Stimulated activated naive CD8-positive, alpha-beta T cell treated with anti-CD3 and anti-CD28 coated beads, Interleukin-15, Interleukin-2, amounts not matched to agents 100 ng/mL and 50 ng/mL, for 24 hours (primary cell): ENCODE results near the gene GTPBP1.
A peak's percentile ranks its signal among the peaks of the same experiment; 100 is the strongest.

Experiments used
- H3K27ac Mint-ChIP-seq: one replicate; pipeline ENCODE4 v1.8.0; 2021; ENCODE audit warnings: mild to moderate bottlenecking, mixed read lengths
- H3K27me3 Mint-ChIP-seq: one replicate; pipeline ENCODE4 v1.8.0; 2021; ENCODE audit warnings: mixed read lengths
- H3K36me3 Mint-ChIP-seq: one replicate; pipeline ENCODE4 v1.8.0; 2021; ENCODE audit warnings: low read depth, mixed read lengths
- H3K4me1 Mint-ChIP-seq: one replicate; pipeline ENCODE4 v1.8.0; 2021; ENCODE audit warnings: low read depth, mixed read lengths
- H3K4me3 Mint-ChIP-seq: one replicate; pipeline ENCODE4 v1.8.0; 2021; ENCODE audit warnings: mild to moderate bottlenecking, mixed read lengths
- H3K9me3 Mint-ChIP-seq: one replicate; pipeline ENCODE4 v1.8.0; 2021; ENCODE audit warnings: mixed read lengths

GTPBP1 gene

DNA sequence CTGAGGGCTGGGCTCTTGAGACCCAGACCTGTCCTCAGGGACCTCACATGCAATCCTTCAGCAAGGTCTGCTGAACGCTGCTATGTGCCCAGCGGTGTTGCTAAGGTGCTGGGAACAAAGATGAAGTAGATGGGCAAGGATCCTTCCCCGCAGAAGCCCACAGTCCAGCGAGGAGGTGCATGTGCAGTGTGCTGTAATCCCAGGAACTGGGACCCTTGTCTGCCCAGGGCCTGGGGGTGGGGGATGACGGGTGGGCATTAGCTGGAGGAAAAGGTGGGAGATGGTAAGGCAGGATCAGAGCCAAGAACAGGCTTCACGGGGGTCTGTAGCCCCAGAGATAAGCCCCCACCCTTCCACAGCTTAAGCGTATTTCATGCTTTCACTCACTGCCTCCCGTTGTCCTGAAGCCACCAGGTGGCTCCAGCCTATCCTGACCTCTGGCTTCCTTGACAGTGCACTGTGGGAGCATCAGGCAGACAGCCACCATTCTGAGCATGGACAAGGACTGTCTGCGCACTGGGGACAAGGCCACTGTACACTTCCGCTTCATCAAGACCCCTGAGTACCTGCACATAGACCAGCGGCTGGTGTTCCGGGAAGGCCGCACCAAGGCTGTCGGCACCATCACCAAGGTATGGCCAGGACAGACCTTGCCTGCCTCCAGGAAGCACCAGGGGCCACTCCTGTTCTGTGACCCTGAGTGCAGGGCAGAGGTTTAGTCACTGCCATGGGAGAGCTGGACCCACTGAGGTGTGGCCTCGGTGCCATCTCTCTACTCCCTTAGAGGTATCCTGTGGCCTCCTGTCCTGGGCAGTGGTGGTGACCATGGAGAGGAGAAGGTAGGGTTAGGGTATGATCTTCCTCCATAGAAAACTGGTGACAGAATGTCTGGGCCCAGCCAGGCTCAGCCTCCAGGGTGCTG, 22.0 kb downstream of the GTPBP1 start:
- Mint-ChIP-seq H3K9me3 (no peaks in the 10 kb centered on the region), H3K27ac (no peak overlapping the region), H3K36me3 (peaks cover 65% of the 10 kb centered on the region), H3K4me3 (no peak overlapping the region), H3K27me3 (no peaks in the 10 kb centered on the region), H3K4me1 (no peaks in the 10 kb centered on the region)

DNA sequence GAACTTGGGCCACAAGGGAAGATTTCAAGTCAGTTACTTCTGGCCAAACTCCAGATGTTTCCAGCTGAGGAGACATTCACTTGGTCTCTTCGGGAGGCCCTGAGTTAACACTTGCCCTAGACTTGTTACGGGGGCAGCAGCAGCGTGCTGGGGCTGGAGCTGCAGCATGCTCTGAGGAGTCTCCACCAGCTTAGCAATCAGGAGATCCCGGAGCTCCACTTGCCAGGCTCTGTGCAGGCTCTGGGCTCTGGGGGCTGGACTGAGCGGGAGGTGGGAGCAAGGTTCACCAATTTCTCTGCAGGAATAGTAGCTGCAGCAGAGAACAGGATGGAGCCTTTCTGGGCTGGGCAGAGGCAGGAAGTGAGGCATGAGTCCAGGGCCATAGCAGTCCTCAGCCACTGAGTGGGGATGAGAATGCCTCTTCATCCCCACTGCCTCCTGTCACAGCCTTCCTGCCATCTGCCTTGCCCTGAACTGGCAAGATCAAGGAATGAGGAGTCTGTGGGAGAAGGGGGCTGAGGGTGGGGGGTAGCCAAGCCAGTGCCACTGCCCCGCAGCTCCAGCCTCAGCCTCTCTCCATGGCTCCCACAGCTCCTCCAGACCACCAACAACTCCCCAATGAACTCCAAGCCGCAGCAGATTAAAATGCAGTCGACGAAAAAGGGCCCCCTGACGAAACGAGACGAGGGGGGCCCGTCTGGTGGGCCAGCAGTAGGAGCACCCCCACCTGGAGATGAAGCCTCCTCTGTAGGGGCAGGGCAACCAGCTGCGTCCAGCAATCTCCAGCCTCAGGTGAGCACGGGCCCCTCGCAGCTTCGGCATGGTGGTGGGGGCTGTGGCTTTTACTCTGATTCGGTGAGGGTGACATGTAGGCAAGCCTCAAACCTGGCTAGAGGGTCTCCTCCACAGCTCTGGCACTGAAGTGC, 23.4 kb downstream of the GTPBP1 start:
- Mint-ChIP-seq H3K27ac (no peak overlapping the region), H3K36me3 (peaks cover 63% of the 10 kb centered on the region), H3K4me3 (no peak overlapping the region), H3K27me3 (no peaks in the 10 kb centered on the region), H3K4me1 (peaks cover 9% of the 10 kb centered on the region), H3K9me3 (no peaks in the 10 kb centered on the region)

DNA sequence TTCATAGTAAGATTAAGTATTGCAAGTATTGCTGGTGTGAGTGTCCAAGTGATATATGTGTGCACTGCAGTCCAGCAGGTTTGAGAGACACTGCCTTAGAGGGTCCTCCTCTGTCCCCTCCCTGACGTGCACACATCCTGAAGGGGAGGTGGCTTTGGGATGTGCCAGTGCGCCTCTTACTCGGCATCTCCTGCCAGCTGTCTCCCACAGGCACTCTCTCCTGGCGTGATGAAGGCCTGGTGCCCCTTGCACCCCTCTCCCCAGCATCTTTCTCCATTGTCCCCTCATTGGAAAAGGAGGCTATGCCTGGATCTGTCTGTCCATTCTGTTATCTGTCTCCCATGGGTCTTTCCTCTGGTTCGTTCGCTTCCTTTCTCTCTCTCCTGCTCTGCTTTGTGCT, 24.2 kb downstream of the GTPBP1 start:
- H3K36me3 Mint-ChIP-seq = peaks cover 62% of the 10 kb centered on the region
- H3K9me3 Mint-ChIP-seq = no peaks in the 10 kb centered on the region
- no peak overlapping the region for H3K4me3 Mint-ChIP-seq
- H3K27me3 Mint-ChIP-seq = no peaks in the 10 kb centered on the region
- H3K27ac Mint-ChIP-seq = no peak overlapping the region
- H3K4me1 Mint-ChIP-seq = peaks cover 16% of the 10 kb centered on the region

DNA sequence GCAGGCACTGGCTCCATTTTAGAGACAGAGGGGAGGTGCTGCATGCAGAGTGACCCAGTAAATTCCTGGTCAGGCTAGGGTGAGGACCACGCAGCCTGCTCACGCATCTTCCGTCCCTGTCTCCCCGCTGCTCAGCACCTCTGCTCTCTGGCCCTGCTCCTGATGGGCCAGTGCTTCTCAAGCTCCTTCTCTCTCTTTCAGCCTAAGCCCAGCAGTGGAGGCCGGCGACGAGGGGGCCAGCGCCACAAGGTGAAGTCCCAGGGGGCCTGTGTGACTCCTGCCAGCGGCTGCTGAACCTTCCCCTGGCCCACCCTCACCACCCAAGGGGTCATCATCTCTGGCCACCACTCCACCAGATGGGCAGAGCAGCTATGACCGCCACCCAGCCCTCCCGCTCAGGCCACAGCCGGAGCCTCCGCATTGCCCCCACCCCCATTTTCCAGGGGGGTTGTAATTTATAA, 24.7 kb downstream of the GTPBP1 start:
- Mint-ChIP-seq H3K9me3 (no peaks in the 10 kb centered on the region), H3K36me3 (peaks cover 61% of the 10 kb centered on the region), H3K4me1 (peaks cover 21% of the 10 kb centered on the region), H3K27ac (no peak overlapping the region), H3K27me3 (no peaks in the 10 kb centered on the region), H3K4me3 (no peak overlapping the region)

DNA sequence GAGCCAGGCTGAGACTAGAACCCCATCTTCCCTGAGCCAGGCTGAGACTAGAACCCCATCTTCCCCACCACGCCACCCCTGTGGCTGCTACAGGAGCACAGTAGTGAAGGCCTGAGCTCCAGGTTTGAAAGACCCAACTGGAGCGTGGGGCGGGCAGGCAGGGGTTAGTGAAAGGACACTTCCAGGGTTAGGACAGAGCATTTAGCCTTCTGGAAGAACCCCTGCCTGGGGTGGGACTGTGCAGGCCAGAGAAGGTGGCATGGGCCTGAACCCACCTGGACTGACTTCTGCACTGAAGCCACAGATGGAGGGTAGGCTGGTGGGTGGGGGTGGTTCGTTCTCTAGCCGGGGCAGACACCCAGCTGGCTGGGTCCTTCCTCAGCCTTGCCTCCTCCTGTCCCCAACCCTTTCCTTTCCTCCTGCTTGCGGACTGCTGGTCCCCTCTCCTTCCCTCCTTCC, 26.0 kb downstream of the GTPBP1 start:
- H3K4me1 Mint-ChIP-seq = peaks cover 29% of the 10 kb centered on the region
- H3K36me3 Mint-ChIP-seq = peaks cover 61% of the 10 kb centered on the region
- no peak overlapping the region for H3K4me3 Mint-ChIP-seq
- H3K9me3 Mint-ChIP-seq = no peaks in the 10 kb centered on the region
- no peaks in the 10 kb centered on the region for H3K27me3 Mint-ChIP-seq
- H3K27ac Mint-ChIP-seq = no peak overlapping the region

DNA sequence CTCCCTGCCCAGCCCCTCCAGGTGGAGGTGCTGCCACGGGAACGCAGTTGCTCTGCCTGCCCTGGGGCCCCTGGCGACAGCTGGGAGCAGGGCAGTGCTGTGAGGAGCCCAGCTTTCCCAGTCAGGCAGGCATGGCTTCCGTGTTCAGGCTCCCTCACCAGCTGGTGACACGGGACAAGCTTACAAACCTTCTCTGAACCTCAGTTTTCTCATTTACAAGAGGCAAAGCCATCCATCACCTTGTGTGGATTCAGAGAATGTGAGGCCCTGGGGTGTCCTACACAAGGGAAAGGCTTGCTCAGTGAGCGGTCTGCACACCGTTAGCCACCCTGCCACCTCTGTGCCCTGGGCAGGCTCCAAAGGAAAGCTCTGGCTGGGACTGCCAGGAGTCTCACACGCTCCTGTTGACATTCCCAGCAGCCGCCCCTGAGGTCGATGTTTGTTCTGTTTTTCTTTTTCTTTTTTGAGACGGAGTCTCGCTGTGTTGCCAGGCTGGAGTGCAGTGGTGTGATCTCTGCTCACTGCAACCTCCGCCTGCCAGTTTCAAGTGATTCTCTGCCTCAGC, 26.6 kb downstream of the GTPBP1 start:
- no peak overlapping the region for H3K27ac Mint-ChIP-seq
- no peaks in the 10 kb centered on the region for H3K27me3 Mint-ChIP-seq
- no peak overlapping the region for H3K4me3 Mint-ChIP-seq
- peaks cover 35% of the 10 kb centered on the region for H3K4me1 Mint-ChIP-seq
- no peaks in the 10 kb centered on the region for H3K9me3 Mint-ChIP-seq
- peaks cover 61% of the 10 kb centered on the region for H3K36me3 Mint-ChIP-seq

DNA sequence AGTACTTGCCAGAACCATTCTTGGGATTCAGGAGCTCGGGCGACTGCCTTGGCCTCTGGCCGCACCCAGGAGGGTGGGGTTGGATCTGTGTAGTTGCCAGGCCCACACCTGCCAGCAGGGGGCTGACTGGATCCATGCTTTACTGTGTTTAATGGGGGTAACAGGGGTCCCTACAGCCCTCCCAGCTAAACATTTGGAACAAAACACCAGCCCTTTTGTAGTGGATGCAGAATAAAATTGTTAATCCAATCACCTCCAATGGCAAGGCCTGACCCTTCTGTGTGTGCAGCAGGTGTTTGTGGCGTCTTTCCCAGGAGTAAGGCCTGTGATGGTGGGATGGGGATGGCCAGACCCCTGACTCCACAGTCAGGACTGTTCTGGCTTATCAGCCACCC, 27.6 kb downstream of the GTPBP1 start:
- peaks cover 63% of the 10 kb centered on the region for H3K36me3 Mint-ChIP-seq
- H3K9me3 Mint-ChIP-seq = no peaks in the 10 kb centered on the region
- H3K27ac Mint-ChIP-seq = peak overlapping the region; percentile 71
- no peak overlapping the region for H3K4me3 Mint-ChIP-seq
- H3K4me1 Mint-ChIP-seq = peaks cover 40% of the 10 kb centered on the region
- H3K27me3 Mint-ChIP-seq = no peaks in the 10 kb centered on the region

DNA sequence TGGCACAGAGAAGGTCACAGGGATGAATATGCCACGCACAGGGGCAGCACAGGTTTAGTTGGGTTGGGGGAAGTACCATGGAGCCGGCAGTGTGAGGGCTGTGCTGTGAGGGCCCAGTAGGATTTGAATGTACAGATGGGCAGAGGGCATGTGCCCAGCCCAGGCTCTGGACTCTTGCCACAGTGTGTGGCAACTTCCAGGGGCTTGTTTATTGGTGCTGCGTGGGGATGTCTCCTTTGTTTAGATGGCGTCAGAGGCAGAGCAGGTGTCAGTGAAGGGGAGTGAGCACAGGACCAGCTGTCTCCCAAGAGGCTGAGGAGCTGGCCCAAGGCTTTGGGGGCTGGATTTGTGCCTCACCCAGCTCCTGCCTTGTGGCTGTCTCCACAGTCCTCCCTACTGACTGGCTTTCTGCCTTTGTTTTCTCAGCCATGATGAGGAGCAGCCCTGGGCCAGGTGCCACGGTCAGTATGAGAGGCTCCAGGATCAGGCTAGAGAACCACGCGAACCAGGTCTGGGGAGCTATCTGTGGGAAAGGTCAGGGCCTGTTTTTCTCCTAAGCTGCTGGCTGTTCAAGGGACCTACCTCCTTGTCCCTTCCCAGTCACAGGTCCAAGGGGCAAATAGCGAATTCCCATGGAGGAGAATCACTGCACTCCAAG, 28.1 kb downstream of the GTPBP1 start:
- H3K4me3 Mint-ChIP-seq = no peak overlapping the region
- H3K27ac Mint-ChIP-seq = peak overlapping the region; percentile 75
- no peaks in the 10 kb centered on the region for H3K27me3 Mint-ChIP-seq
- H3K4me1 Mint-ChIP-seq = peaks cover 40% of the 10 kb centered on the region
- no peaks in the 10 kb centered on the region for H3K9me3 Mint-ChIP-seq
- peaks cover 61% of the 10 kb centered on the region for H3K36me3 Mint-ChIP-seq

DNA sequence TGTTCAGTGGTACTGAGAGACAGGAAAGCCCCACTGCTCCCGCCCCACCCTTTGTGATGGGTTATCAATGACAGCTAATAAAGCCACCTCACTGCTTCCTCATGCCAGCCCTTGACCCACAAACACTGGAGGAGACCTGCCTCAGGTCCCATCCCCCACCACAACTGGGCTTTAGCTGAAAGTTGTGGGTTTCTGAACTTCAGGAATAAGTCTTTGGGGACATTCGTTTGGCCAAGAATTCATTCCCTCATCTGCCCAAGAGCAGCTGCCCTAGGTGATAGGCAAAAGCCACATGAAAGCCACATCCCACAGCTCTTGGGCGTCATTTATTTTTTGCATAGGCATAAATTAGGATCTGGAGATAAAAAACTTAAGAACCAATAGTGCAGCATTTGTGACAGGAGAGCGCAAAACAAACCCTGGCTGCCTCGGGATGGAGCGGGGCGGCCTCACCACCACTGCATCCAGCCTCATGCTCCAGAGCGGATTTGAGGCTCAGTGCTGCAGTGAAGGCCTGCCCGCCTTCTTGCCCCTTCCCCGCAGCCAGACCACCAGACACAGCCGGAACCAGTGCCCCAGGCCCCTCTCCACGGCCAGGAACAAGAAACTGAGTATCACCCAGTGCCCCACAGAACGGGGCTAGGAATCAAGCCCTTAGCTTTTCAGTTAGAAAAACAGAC, 28.8 kb downstream of the GTPBP1 start:
- H3K27me3 Mint-ChIP-seq = no peaks in the 10 kb centered on the region
- peaks cover 62% of the 10 kb centered on the region for H3K36me3 Mint-ChIP-seq
- no peak overlapping the region for H3K4me3 Mint-ChIP-seq
- H3K4me1 Mint-ChIP-seq = peaks cover 40% of the 10 kb centered on the region
- peak overlapping the region; percentile 75 for H3K27ac Mint-ChIP-seq
- no peaks in the 10 kb centered on the region for H3K9me3 Mint-ChIP-seq

DNA sequence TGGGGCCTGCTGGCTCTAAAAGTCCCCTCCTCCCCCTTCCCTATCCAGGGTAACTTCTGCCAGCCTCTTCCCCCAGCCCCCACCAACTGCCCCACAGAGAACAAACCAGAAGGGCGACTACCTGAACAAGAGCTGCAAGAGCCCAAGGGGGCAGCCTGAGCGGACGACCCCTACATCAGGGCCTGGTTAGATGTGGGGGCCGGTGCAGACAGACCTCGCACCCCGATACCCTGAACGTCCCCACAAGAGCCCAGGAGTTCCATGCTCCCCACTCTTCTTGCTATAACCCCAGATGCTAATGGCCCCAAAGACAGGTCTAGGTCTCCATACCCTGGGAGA, 29.4 kb downstream of the GTPBP1 start:
- Mint-ChIP-seq H3K4me3 (no peak overlapping the region), H3K27me3 (no peaks in the 10 kb centered on the region), H3K36me3 (peaks cover 63% of the 10 kb centered on the region), H3K27ac (peak overlapping the region; percentile 50), H3K4me1 (peaks cover 44% of the 10 kb centered on the region), H3K9me3 (no peaks in the 10 kb centered on the region)

DNA sequence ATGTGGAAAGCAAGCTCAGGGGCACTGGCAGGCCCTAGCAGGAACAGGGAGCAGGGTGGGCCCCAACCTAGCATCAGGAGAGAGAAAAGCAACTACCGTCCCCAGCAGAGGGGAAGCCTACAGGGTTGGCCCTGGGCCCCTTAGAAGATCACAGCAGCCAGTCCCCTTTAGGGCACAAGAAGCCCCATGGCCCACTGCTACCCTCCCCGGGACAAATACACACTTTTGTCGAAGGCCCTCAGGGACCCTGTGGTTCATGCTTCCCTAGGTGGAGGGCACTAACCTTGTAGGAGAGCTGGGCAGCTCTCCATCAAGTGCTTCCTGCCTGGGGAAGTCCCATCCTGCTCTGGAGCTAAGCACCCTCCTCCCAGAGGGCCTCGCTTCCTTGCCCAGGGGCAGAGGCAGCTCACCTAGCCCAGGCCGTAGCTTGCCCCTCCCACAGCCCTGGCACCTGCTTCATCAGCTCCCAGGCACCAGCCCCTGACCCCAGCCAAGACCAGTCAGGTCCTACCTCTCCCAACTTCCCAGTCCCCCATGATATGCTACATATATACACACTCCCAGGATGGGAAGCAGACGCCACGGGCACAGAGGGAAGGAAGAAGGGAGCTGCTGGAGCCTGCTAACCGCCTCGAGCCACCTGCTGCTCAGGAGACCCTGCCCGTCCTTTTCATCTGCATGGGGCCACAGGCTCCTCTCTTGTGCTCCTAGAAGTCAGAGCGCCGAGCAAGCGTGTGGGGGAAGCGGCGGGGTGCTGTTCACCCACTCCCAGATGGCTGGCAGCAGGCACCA, 29.9 kb downstream of the GTPBP1 start:
- Mint-ChIP-seq H3K36me3 (peaks cover 62% of the 10 kb centered on the region), H3K27ac (peak overlapping the region; percentile 50), H3K4me3 (no peak overlapping the region), H3K9me3 (no peaks in the 10 kb centered on the region), H3K27me3 (no peaks in the 10 kb centered on the region), H3K4me1 (peaks cover 44% of the 10 kb centered on the region)

DNA sequence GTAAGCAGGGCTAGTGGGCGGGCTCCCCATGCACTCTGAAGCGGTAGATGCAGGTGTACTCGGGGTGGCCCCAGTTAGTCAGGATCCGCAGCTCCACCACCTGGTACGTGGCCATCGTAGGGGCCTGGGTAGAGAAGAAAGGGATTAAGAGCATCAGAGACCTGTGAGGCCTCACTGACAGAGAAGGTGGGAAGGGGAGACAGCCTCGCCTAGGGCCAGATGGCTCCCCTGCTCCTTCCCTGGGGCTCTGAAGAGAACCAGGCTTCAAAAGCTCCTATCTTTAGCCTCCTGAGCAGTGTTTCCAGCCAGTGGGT, 30.5 kb downstream of the GTPBP1 start:
- H3K9me3 Mint-ChIP-seq = no peaks in the 10 kb centered on the region
- H3K36me3 Mint-ChIP-seq = peaks cover 68% of the 10 kb centered on the region
- H3K4me3 Mint-ChIP-seq = no peak overlapping the region
- no peaks in the 10 kb centered on the region for H3K27me3 Mint-ChIP-seq
- peaks cover 49% of the 10 kb centered on the region for H3K4me1 Mint-ChIP-seq
- peak overlapping the region; percentile 50 for H3K27ac Mint-ChIP-seq

DNA sequence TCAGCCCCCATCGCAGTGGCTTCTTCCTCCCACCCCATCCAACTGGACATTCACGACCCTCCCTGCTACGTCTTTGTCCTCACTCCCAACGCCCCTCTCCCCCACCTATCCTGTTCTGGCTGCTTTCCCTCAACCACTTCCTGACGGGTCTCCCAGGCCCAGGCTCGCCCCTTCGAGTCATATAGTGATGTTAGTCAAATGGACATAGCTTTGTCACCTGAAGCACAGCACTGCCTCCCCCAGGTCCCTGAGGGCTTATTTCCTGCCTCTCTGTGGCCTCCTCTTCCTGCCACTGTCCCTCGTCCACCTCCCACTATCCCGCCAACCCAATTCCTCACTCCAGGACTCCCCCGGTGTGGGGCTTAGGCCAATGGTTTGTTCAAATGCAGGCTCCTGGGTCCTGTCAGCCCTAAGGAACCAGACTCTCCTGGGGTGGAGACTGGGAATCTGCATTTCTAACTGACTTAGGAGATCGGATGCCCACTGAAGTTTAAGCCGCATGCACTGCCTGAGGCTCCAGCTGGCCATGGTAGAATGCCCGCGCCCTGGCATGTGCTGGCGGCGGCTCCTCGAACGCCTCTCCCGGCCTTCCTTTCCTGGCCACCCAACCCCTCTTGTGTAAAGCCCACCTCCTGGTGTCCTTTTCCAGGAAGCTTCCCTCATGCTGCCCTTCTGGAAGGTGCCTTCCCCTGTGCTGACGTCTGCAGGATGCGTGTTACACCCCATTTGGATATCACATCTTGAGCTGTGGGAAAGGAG, 31.7 kb downstream of the GTPBP1 start:
- H3K4me1 Mint-ChIP-seq = peaks cover 49% of the 10 kb centered on the region
- H3K4me3 Mint-ChIP-seq = no peak overlapping the region
- no peaks in the 10 kb centered on the region for H3K9me3 Mint-ChIP-seq
- peak overlapping the region; percentile 74 for H3K27ac Mint-ChIP-seq
- peaks cover 78% of the 10 kb centered on the region for H3K36me3 Mint-ChIP-seq
- H3K27me3 Mint-ChIP-seq = no peaks in the 10 kb centered on the region
